ENCODE results near the gene LEP. TPM values are rescaled to one million over a fixed set of nuclear protein-coding genes. Genes with fewer than 3 reads are reported as not detected.

LEP gene
- total and polyA plus RNA-seq, 9 of the 15 experiments (the other 6 are each of a cell fraction or from before 2014, with no cell fraction given), result not detected

GRCh38 chr7:128215281-128215680, 25.8 kb upstream of the LEP start (continued):
- TF ChIP-seq, protein P1, sequence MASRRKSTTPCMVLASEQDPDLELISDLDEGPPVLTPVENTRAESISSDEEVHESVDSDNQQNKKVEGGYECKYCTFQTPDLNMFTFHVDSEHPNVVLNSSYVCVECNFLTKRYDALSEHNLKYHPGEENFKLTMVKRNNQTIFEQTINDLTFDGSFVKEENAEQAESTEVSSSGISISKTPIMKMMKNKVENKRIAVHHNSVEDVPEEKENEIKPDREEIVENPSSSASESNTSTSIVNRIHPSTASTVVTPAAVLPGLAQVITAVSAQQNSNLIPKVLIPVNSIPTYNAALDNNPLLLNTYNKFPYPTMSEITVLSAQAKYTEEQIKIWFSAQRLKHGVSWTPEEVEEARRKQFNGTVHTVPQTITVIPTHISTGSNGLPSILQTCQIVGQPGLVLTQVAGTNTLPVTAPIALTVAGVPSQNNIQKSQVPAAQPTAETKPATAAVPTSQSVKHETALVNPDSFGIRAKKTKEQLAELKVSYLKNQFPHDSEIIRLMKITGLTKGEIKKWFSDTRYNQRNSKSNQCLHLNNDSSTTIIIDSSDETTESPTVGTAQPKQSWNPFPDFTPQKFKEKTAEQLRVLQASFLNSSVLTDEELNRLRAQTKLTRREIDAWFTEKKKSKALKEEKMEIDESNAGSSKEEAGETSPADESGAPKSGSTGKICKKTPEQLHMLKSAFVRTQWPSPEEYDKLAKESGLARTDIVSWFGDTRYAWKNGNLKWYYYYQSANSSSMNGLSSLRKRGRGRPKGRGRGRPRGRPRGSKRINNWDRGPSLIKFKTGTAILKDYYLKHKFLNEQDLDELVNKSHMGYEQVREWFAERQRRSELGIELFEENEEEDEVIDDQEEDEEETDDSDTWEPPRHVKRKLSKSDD (conservative IDR thresholded peaks at IDR 0.05; ENCODE audit: low read length), result no peak
- no peak for TF ChIP-seq ZBTB5 (IDR thresholded peaks at IDR 0.05)
- TF ChIP-seq ETS2 (tag; IDR thresholded peaks at IDR 0.05; ENCODE audit: borderline replicate concordance, poor library complexity, severe bottlenecking), result no peak
- no peak for TF ChIP-seq SMAD2 (IDR thresholded peaks at IDR 0.05; ENCODE audit: low read depth, low read length)
- no peak for TF ChIP-seq ZNF511 (CRISPR knock-in tag; IDR thresholded peaks at IDR 0.05)
- TF ChIP-seq BCL6 (CRISPR knock-in tag; IDR thresholded peaks at IDR 0.05), result no peak
- no peak for TF ChIP-seq RAD21 (CRISPR knock-in tag; conservative IDR thresholded peaks at IDR 0.05 in 1 of 2, IDR thresholded peaks at IDR 0.05 in 1 of 2)
- TF ChIP-seq BRF1 (IDR thresholded peaks at IDR 0.05; ENCODE audit: borderline replicate concordance, extremely low read depth, insufficient read length), result no peak
- no peak for TF ChIP-seq L3MBTL2 (IDR thresholded peaks at IDR 0.05)
- TF ChIP-seq SPI1 (IDR thresholded peaks at IDR 0.05; ENCODE audit: borderline replicate concordance, low read depth, low read length), result no peak
